ENCODE data around the gene NPIPA2.
"Not testable (repeated sequence)": the region's sequence is repeated elsewhere in the genome, so short reads cannot be mapped to it uniquely, and the experiment has no call there.

NPIPA2 gene

DNA sequence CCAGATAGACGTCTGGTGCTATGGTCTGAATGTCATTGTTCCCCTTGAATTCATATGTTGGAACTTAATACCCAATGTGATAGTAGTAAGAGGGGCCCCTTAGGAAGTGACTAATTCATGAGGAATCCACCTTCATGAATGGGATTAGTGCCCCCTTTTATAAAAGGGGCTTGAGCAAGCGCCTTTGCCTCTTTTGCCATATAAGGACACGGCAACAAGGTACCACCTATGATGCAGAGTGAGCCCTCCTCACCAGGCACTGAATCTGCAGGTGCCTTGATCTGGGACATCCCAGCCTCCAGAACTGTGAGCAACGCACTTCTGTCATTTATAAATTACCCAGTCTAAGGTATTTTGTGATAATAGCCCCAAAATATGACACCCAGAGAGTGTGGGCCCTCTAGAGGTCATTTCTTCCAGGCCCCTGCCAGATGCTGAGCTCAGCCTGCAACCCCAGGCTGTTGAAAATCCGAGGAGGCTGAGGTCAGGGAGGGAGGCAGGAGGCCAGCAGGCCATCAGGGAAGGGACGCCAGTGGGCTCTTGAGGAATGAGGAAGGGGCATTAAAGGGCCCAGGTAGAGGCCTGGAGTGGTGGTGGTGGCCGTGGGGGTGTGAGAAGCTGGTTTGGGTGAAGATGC, 48.1 kb downstream of the NPIPA2 start:
- H3K36me3 ChIP-seq; H3K9me3 ChIP-seq (ENCODE audit: severe bottlenecking); DNase-seq; H3K27me3 ChIP-seq (ENCODE audit: insufficient read depth, low read depth, severe bottlenecking); H3K27ac ChIP-seq; H3K4me3 ChIP-seq (ENCODE audit: low read depth, low read length): not testable (repeated sequence)

DNA sequence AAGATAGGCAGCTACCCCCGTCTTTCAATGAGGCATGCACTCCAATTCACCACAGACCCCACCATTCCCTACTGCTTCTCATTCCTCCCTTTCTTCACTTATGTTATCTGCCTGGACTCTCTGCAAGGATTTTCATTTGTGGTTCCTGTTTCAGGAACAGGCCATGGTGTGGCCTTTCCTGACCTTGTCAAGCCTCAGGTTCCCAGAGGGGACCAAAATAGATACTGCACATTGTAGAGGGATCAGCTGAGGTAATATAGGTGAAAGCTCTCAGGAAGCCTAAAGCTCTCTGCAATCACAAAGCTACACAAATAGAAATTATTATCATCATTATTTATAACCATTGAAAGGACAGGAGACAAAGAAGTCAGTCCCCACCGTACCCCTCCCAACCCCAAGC, 50.6 kb downstream of the NPIPA2 start:
- H3K36me3 ChIP-seq; H3K9me3 ChIP-seq (ENCODE audit: severe bottlenecking); DNase-seq; H3K27ac ChIP-seq; H3K27me3 ChIP-seq (ENCODE audit: insufficient read depth, low read depth, severe bottlenecking); H3K4me3 ChIP-seq (ENCODE audit: low read depth, low read length): not testable (repeated sequence)

DNA sequence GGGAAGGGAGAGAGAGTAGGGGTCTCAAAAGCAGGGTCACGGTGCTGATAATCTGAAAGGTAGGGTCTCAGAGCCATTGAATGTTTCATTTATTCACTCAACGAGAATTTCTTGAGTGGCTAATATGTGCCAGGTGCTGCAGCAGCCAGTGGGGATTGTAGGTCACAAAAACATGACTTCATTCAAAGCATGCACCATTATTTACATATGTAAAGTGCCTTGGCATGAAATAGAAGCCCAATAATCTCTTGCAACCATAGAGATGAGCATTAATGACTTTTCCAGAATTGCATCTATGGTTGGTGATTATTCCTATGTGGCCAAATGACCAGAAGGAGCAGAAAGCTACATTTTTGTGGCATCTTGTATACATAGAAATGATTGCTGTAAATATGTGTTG, 55.2 kb downstream of the NPIPA2 start:
- H3K9me3 ChIP-seq (ENCODE audit: severe bottlenecking); H3K36me3 ChIP-seq; H3K27ac ChIP-seq; DNase-seq; H3K4me3 ChIP-seq (ENCODE audit: low read depth, low read length); H3K27me3 ChIP-seq (ENCODE audit: insufficient read depth, low read depth, severe bottlenecking): not testable (repeated sequence)

DNA sequence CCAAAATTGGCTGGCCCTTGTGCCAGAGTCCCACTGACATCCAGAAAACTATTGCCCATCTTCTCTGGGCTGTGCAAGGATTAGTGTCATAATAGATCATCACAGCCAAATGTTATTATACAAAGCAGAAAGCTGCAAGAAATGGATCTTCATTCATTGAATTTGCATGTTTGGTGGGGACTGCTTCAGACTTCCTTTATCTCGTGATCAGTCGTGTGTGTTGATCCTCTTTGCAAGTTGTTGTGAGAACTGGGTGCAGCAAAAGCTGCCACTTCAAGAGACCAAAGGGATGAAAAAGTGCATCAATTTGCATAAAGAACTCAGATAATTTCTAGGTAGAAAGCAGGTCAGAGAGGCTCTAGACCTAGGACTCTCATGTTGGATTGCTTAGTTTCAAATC, 61.2 kb downstream of the NPIPA2 start:
- H3K9me3 ChIP-seq (ENCODE audit: severe bottlenecking); H3K27me3 ChIP-seq (ENCODE audit: insufficient read depth, low read depth, severe bottlenecking); H3K4me3 ChIP-seq (ENCODE audit: low read depth, low read length); H3K27ac ChIP-seq; DNase-seq; H3K36me3 ChIP-seq: not testable (repeated sequence)

DNA sequence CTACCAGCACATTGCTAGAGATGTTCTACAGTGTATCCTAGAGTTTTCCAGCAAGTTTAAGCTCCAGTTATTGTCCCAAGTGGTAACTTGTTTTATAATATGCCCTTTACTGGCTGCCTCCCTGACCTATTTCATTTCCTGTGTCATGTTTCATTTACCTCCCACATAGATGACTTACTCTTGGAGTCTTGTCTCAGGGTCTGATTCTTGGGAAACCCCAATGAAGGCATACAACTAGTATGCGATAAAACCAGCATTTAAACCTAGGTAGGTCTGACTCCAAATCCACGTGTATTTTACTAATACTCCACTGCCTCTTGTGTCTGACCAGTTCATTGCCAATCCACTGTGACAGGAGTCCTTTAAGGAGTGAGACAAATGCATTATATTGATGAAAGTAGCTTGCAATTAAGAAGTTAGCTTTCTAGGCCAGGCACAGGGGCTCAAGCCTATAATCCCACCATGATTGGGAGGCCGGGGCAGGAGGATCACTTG, 64.9 kb downstream of the NPIPA2 start:
- H3K36me3 ChIP-seq; H3K9me3 ChIP-seq (ENCODE audit: severe bottlenecking); H3K4me3 ChIP-seq (ENCODE audit: low read depth, low read length); H3K27ac ChIP-seq; H3K27me3 ChIP-seq (ENCODE audit: insufficient read depth, low read depth, severe bottlenecking): not testable (repeated sequence)
- peak; percentile 9 for DNase-seq

DNA sequence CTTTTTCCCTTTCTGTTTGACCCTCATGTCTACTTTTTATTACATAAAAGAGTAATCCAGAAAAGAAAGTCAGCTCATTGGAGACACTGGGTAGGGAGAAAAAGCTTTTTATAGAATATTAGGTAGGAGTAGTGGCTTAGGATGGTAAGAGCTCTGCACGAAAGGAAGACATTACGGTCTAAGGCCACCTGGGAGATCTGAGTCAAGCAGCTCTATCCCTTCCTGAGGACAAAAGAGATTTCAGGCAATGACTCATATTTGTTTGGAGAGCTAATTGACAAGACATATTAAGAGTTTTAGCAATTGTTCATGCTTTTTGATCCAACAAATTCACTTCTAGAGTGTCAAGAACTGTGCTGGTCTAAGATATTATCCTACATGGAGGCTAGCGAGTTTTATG, 71.6 kb downstream of the NPIPA2 start:
- H3K36me3 ChIP-seq; H3K27ac ChIP-seq; H3K9me3 ChIP-seq (ENCODE audit: severe bottlenecking); H3K4me3 ChIP-seq (ENCODE audit: low read depth, low read length); DNase-seq; H3K27me3 ChIP-seq (ENCODE audit: insufficient read depth, low read depth, severe bottlenecking): not testable (repeated sequence)

Measured in WERI-Rb-1 (cell line).